Naive B cell (primary cell): ENCODE data around the gene GPR68. TPM values are rescaled to one million over a fixed set of nuclear protein-coding genes. Genes with fewer than 3 reads are reported as not detected.
A peak's percentile ranks its signal among the peaks of the same experiment; 100 is the strongest.

Experiments used
- ATAC-seq, 2 donors: fragments of 150-1000 bp; cut with Tn5 transposase; 2 replicates each; pipeline ENCODE4 v1.10.0; 2021; ENCODE audit warnings: low read depth in 2 of 2, mild to moderate bottlenecking in 2 of 2, moderate library complexity in 2 of 2
- DNase-seq: peaks from one replicate; pipeline ENCODE4 v3.0.0; 2022
- H3K27ac Mint-ChIP-seq, 6 donors: one replicate each; pipeline ENCODE4 v1.8.0; 2020 to 2022; ENCODE audit warnings: mild to moderate bottlenecking in 6 of 6, mixed read lengths in 6 of 6, moderate library complexity in 5 of 6, inconsistent platforms in 2 of 6
- H3K27me3 Mint-ChIP-seq, 3 donors: one replicate each; pipeline ENCODE4 v1.8.0; 2021 to 2022; ENCODE audit warnings: mixed read lengths in 3 of 3, mild to moderate bottlenecking in 1 of 3
- H3K36me3 Mint-ChIP-seq, 2 donors: one replicate each; pipeline ENCODE4 v1.8.0; 2020 to 2022; ENCODE audit warnings: mixed read lengths in 2 of 2, inconsistent platforms in 1 of 2, mild to moderate bottlenecking in 1 of 2
- H3K4me1 Mint-ChIP-seq, 3 donors: one replicate each; pipeline ENCODE4 v1.8.0; 2020 to 2022; ENCODE audit warnings: mixed read lengths in 3 of 3, inconsistent platforms in 1 of 3, mild to moderate bottlenecking in 1 of 3, moderate library complexity in 1 of 3
- H3K4me3 Mint-ChIP-seq, 8 donors: one replicate each; pipeline ENCODE4 v1.8.0; 2020 to 2022; ENCODE audit warnings: mild to moderate bottlenecking in 8 of 8, mixed read lengths in 8 of 8, moderate library complexity in 8 of 8, inconsistent platforms in 2 of 8
- H3K9me3 Mint-ChIP-seq, 7 donors: one replicate each; pipeline ENCODE4 v1.8.0; 2020 to 2022; ENCODE audit warnings: mixed read lengths in 7 of 7, mild to moderate bottlenecking in 5 of 7, inconsistent platforms in 2 of 7, moderate library complexity in 1 of 7
- polyA plus RNA-seq, 6 donors: library from polyadenylated mRNA; unstranded; fragments of 300-500 nt; fragmentation: Illumina TruSeq; gene quantifications; one replicate each; pipeline ENCODE4 v1.2.3, GENCODE V29; 2021; ENCODE audit warnings: low read depth in 6 of 6

Gene GPR68, protein sequence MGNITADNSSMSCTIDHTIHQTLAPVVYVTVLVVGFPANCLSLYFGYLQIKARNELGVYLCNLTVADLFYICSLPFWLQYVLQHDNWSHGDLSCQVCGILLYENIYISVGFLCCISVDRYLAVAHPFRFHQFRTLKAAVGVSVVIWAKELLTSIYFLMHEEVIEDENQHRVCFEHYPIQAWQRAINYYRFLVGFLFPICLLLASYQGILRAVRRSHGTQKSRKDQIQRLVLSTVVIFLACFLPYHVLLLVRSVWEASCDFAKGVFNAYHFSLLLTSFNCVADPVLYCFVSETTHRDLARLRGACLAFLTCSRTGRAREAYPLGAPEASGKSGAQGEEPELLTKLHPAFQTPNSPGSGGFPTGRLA
- under 1 TPM in 5 of 6 donors, not detected in 1; 0.11 to 0.58 (median 0.23) TPM for polyA plus RNA-seq

DNA sequence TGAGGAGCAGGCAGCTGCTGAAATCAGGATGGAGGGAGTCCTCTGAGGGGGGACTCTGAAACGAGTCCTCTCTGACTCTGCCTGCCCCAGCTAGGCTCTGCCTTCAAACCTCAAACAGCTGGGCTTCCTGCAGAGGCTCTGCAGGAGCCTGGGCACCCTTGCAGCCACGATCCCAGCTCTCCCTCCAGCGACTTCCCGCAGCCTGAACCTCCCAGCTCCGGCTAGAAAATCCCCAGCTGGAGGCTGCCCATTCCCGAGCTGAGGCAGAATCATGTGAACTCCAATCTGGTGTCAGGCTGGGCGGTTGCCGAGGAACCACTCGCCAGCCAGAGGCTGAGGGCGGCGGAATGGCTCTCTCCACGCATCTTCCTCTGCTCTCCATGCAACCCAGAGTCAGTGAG is at the start of gene GPR68:
GPR68 (minus strand) TSS at position 204 of the 401 bp plus-strand sequence. CDS start 9,654 bp downstream, outside the sequence.
- peaks cover 46 to 73% (median 47%) of the 10 kb centered on the region in 3 donors for H3K4me1 Mint-ChIP-seq
- DNase-seq (no peak), ATAC-seq (no peak)
- H3K4me3 Mint-ChIP-seq = peak within 1 kb of the TSS; percentile 69 to 91 (median 80)
- no peaks in the 10 kb centered on the region for H3K27me3 Mint-ChIP-seq
- peaks cover 0 to 8% of the 10 kb centered on the region in 2 donors for H3K36me3 Mint-ChIP-seq
- H3K27ac Mint-ChIP-seq = peak within 1 kb of the TSS; percentile 77 to 96 (median 93)
- H3K9me3 Mint-ChIP-seq = peaks cover 0 to 5% (median 4%) of the 10 kb centered on the region in 7 donors

DNA sequence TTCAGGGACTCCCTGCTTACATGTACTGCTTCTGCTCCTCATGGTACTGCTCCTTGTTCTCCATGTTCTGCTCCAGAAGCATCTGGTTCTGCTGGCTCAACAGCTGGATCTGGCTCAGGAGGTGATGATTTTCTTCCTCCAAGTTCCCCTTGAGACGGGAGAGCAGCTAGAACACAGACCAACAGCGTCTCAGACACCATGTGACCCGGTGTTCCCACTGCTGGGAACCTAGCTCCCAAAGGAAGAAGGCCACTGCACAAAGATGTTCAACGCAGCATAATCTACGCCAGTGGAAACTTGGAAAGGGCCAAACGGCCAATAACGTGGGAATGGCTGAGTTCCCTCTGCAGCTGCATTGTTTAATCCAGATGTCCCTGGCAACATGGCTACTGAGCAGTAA is 49.6 kb upstream of the GPR68 start:
- peak overlapping the region in 4 of 6 donors; percentile 60 to 90 (median 84) for H3K27ac Mint-ChIP-seq
- no peak overlapping the region for H3K4me3 Mint-ChIP-seq
- DNase-seq = no peak
- no peak for ATAC-seq
- peaks cover 0 to 10% (median 7%) of the 10 kb centered on the region in 3 donors for H3K4me1 Mint-ChIP-seq
- H3K9me3 Mint-ChIP-seq = no peaks in the 10 kb centered on the region
- H3K36me3 Mint-ChIP-seq = peaks cover 16 to 34% of the 10 kb centered on the region in 2 donors
- H3K27me3 Mint-ChIP-seq = no peaks in the 10 kb centered on the region

DNA sequence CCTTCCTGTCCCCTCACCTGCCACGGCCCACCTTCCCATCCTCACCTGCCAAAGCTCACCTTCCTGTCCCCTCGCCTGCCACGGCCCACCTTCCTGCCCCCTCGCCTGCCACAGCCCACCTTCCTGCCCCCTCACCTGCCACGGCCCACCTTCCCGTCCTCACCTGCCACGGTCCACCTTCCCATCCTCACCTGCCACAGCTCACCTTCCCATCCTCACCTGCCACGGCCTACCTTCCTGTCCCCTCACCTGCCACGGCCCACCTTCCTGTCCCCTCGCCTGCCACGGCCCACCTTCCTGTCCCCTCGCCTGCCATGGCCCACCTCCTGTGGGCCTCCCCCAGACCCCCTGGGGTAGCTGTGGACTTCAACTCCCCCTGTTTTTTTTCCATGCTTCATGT is 48.8 kb upstream of the GPR68 start:
- no peaks in the 10 kb centered on the region for H3K27me3 Mint-ChIP-seq

DNA sequence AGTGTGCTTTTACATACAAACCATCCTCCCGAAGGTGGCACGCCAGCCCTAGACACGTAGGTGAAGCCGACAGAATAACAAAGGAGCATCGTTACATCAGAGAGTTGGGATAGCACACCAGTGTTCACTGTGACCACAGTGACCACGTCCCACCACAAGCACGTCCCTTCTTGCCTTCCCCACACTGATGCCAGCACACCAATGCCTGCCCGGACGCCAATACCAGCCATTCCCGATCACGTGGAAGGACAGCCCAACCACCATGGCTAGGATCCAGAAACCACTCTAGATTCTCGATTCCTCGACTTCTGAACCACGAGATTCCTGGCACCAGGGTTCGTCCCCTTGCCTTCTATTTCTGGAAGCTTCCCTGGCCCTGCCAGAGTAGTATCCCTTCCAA is 48.0 kb upstream of the GPR68 start:
- peaks cover 12 to 36% of the 10 kb centered on the region in 2 donors for H3K36me3 Mint-ChIP-seq
- H3K9me3 Mint-ChIP-seq = no peaks in the 10 kb centered on the region
- DNase-seq (no peak), ATAC-seq (no peak)
- H3K4me3 Mint-ChIP-seq = peak overlapping the region in 1 of 8 donors; percentile 48
- peaks cover 0 to 10% (median 7%) of the 10 kb centered on the region in 3 donors for H3K4me1 Mint-ChIP-seq
- peak overlapping the region in 5 of 6 donors; percentile 65 to 95 (median 80) for H3K27ac Mint-ChIP-seq
- H3K27me3 Mint-ChIP-seq = no peaks in the 10 kb centered on the region

More for the DNA sequence above, 48.8 kb upstream of the GPR68 start:
- Mint-ChIP-seq H3K9me3 (no peaks in the 10 kb centered on the region), H3K4me3 (no peak overlapping the region), H3K36me3 (peaks cover 17 to 37% of the 10 kb centered on the region in 2 donors), H3K27ac (peak overlapping the region in 4 of 6 donors; percentile 29 to 90 (median 62)), H3K4me1 (peaks cover 0 to 10% (median 7%) of the 10 kb centered on the region in 3 donors)
- DNase-seq = no peak
- ATAC-seq = no peak

DNA sequence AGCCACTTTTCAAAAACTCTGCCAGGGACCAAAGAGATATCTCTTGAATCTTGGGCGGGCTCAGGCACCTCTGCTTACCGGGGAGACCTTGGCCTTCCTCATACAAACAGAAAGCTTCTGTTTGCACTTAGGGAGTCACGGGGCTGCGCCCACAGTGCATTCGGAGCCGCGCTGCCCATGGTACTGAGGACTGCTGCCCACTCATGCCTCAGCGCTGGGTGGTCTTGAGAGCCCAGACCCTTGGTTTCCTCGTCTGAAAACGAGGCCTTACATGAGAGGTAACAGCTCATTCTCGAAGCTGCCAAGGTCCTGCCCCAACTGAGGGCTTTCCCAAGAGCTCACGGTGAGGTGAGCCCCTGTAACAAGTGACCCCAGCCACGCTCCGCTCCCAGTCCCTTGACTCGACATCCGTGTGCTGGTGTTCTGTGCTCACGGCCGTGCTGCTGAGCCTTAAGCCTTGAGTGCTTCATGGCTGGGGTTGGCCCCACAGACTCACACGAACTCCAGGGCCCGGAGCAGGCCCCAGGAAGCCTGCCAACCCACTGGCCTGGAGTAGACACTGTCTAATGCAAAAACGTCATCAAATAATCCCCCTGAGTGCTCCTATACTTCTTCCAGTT is 47.4 kb upstream of the GPR68 start:
- ATAC-seq (no peak), DNase-seq (no peak)
- Mint-ChIP-seq H3K36me3 (peaks cover 12 to 31% of the 10 kb centered on the region in 2 donors), H3K4me3 (no peak overlapping the region), H3K4me1 (peaks cover 1 to 10% (median 7%) of the 10 kb centered on the region in 3 donors), H3K27ac (peak overlapping the region in 5 of 6 donors; percentile 29 to 90 (median 65)), H3K27me3 (no peaks in the 10 kb centered on the region), H3K9me3 (no peaks in the 10 kb centered on the region)

DNA sequence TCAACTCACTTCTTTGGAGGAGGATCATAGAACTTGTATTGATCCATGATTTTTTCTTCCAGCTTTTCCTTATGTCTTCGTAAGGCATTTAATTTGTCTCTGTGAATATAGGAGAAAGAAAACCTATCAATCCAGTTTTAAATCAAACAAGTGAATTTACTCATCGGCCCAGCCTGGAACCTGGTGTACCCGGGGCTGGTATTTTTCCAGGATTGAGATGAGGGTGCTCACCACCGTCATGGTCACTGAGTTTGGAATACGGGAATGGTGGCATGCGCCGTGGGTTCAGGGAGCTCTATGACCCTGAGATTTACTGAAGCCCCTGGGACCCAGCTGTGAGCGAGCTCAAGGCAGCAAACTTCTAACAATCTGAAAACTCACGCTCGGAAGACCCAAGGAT is 46.5 kb upstream of the GPR68 start:
- Mint-ChIP-seq H3K27me3 (no peaks in the 10 kb centered on the region), H3K4me3 (no peak overlapping the region), H3K4me1 (peaks cover 10 to 17% (median 12%) of the 10 kb centered on the region in 3 donors), H3K27ac (peak overlapping the region in 2 of 6 donors; percentile 20 to 49), H3K9me3 (no peaks in the 10 kb centered on the region), H3K36me3 (peaks cover 18 to 32% of the 10 kb centered on the region in 2 donors)
- no peak for DNase-seq
- ATAC-seq = no peak

DNA sequence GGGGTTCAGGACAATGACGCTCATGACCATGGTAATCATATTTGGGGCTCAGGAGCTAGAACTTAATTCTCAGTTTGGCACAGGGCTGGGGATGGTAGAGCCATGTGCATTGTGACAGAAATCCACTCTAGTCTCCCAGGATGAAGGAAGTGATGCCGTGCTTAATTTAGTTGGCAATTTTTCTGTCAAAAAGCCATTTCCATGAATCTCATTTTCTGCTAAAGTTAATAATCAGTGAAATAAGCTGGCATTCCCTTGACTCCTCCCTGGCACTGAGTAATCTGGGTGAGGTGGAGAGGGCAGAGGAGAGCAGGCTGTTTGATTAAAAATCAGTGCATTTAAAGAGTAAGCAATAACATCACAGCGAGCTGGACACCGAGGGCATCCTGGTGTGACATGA is 45.0 kb upstream of the GPR68 start:
- Mint-ChIP-seq H3K27ac (peak overlapping the region in 3 of 6 donors; percentile 12 to 72 (median 13)), H3K9me3 (no peaks in the 10 kb centered on the region), H3K36me3 (peaks cover 20 to 42% of the 10 kb centered on the region in 2 donors), H3K27me3 (no peaks in the 10 kb centered on the region), H3K4me3 (peak overlapping the region in 1 of 8 donors; percentile 21), H3K4me1 (peaks cover 25 to 31% (median 25%) of the 10 kb centered on the region in 3 donors)
- DNase-seq (no peak), ATAC-seq (no peak)

DNA sequence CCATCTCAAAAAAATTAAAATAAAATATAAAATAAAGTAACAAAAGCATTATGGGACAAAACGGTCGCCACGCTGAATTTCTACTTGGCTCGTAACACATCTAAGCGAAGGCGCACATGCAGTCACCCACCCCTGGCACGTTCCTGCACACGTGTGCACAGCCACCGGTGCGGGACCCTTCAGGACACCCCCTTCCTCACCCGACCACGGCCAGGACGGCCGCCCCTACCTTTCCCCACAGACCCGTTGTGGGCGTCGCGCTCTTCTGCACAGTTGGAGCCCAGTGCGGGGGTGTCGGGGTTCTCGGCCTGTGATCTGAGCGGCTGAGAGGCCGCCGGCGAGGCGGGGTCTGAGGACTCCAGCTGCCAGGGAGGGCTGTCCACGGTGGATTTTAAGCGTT is 44.4 kb upstream of the GPR68 start:
- peaks cover 29 to 36% (median 31%) of the 10 kb centered on the region in 3 donors for H3K4me1 Mint-ChIP-seq
- H3K27ac Mint-ChIP-seq = no peak overlapping the region
- no peak for ATAC-seq
- no peaks in the 10 kb centered on the region for H3K27me3 Mint-ChIP-seq
- H3K4me3 Mint-ChIP-seq = peak overlapping the region in 1 of 8 donors; percentile 29
- peaks cover 20 to 47% of the 10 kb centered on the region in 2 donors for H3K36me3 Mint-ChIP-seq
- no peaks in the 10 kb centered on the region for H3K9me3 Mint-ChIP-seq
- no peak for DNase-seq

DNA sequence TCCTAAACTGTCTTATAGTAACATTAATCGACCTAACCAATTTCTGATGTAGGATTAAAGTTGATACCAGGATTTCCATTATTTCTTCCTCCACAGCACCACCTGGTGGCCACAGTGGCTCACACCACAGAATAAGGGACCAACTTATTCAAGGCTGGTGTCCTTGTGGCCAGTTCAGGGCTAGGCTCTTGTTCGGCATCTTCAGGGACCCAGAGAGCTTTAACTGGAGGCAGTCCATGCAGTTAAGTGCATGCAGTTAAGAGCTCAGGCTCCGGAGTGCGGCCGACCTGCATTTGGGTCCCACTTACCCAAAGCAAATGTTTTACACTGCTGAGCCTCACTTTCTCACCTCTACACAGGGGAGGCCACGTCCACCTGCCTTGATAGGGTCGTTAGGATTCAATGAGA is 42.0 kb upstream of the GPR68 start:
- DNase-seq (peak; percentile 58), ATAC-seq (peak; percentile 74 to 80)
- peaks cover 22 to 32% (median 25%) of the 10 kb centered on the region in 3 donors for H3K4me1 Mint-ChIP-seq
- peaks cover 0 to 3% (median 0%) of the 10 kb centered on the region in 7 donors for H3K9me3 Mint-ChIP-seq
- peak overlapping the region in 3 of 6 donors; percentile 9 to 70 (median 44) for H3K27ac Mint-ChIP-seq
- H3K36me3 Mint-ChIP-seq = peaks cover 13 to 45% of the 10 kb centered on the region in 2 donors
- peak overlapping the region in 5 of 8 donors; percentile 6 to 84 (median 63) for H3K4me3 Mint-ChIP-seq
- no peaks in the 10 kb centered on the region for H3K27me3 Mint-ChIP-seq

DNA sequence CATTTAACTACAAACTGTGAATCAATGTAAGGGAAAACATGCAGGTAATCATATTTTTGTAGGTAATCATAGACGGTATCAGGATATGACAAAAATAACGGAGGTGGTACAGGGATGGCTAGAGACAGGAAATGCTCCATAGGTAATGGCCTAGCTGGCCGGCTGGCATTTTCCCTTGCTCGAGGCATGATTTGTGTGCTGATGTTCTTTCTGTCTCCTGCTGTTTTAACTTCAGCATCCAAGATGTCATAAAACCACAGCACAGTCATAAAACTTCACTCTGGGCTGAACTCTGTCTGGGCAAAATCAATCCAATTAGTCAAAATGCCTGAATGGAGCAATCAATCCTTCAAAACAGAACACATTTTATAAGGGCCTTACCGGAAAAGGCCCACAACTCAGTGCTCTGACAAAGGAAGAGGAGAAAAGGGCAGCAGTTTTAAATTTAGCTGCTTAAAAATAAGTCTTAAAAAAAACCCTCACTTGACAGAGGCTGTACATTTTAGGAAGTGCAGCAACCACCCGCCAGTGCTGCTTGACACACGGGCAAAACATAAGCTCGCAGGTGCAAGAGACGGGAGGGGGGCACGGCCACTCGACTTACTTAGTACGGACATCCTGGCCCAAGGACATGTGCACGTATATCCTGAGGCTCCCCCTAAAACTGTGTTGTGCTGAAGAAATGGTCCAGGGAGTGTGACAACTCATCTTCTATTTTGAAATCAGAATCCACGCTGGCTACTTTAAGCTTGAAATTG is 40.5 kb upstream of the GPR68 start:
- peak; percentile 45 to 59 for ATAC-seq
- Mint-ChIP-seq H3K4me1 (peaks cover 22 to 32% (median 25%) of the 10 kb centered on the region in 3 donors), H3K36me3 (peaks cover 13 to 45% of the 10 kb centered on the region in 2 donors), H3K4me3 (peak overlapping the region; percentile 3 to 87 (median 66)), H3K27me3 (no peaks in the 10 kb centered on the region), H3K9me3 (peaks cover 0 to 3% (median 0%) of the 10 kb centered on the region in 7 donors), H3K27ac (peak overlapping the region; percentile 80 to 95 (median 88))
- peak; percentile 15 for DNase-seq

DNA sequence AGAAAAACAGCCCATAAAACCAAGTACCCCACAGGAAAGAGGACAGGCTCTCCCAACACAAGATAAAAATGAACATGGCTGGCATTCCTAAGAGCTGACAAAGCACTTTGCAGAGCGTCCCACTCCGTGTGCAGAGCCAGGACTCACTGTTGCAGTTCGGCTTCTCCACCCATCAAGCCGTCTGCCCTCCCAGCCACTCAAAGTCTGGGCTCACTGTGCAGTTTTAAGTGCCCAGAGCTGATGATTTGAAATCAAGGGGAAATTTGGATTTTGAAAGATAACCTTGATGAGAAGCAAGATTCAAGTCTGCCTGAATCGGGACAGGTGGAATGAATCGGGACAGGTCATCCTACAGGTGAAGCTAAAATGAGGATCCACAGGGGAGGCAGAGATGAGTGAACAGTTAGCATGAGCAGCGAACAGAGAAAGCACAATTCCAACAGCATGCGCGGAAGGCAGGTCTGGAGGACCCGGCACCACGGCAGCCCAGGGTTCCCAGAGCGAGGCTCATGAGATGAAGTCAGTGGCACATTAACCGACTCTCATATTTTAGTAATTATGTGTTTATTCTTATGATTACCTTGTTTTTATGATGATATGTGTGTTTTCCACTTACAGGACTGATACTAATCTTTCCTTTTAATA is 39.8 kb upstream of the GPR68 start:
- no peaks in the 10 kb centered on the region for H3K27me3 Mint-ChIP-seq
- H3K4me3 Mint-ChIP-seq = peak overlapping the region in 5 of 8 donors; percentile 13 to 75 (median 61)
- no peak for ATAC-seq
- peak overlapping the region in 5 of 6 donors; percentile 34 to 94 (median 79) for H3K27ac Mint-ChIP-seq
- H3K36me3 Mint-ChIP-seq = peaks cover 9 to 42% of the 10 kb centered on the region in 2 donors
- no peak for DNase-seq
- H3K9me3 Mint-ChIP-seq = peaks cover 0 to 3% (median 0%) of the 10 kb centered on the region in 7 donors
- H3K4me1 Mint-ChIP-seq = peaks cover 22 to 32% (median 25%) of the 10 kb centered on the region in 3 donors

DNA sequence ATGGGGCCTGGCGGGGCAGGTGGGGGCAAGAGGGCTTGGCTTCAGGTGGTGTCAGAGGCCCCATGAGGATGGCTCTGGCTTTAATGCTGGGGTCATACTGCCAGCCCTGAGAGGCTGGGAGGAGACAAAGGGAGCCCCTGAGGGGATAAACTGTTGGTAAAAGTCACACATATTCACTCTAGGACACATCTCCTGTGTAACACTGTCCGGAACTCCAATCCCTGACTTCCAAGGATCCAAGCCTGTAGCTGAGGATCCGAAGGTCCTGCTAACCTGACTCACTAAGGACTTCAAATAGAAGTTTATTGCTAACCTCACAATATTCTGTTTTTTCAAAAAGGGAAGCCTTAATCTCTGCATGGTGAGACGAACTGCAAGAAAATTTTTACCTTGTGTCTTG is 39.2 kb upstream of the GPR68 start:
- DNase-seq (no peak), ATAC-seq (no peak)
- H3K36me3 Mint-ChIP-seq = peaks cover 8 to 39% of the 10 kb centered on the region in 2 donors
- peaks cover 22 to 32% (median 25%) of the 10 kb centered on the region in 3 donors for H3K4me1 Mint-ChIP-seq
- peak overlapping the region in 5 of 6 donors; percentile 62 to 81 (median 75) for H3K27ac Mint-ChIP-seq
- H3K4me3 Mint-ChIP-seq = peak overlapping the region in 1 of 8 donors; percentile 66
- peaks cover 0 to 3% (median 0%) of the 10 kb centered on the region in 7 donors for H3K9me3 Mint-ChIP-seq
- H3K27me3 Mint-ChIP-seq = no peaks in the 10 kb centered on the region
